ENCODE results near the gene MMP7.
"Not testable (repeated sequence)": the region's sequence is repeated elsewhere in the genome, so short reads cannot be mapped to it uniquely, and the experiment has no call there.

The MMP7 gene

DNA sequence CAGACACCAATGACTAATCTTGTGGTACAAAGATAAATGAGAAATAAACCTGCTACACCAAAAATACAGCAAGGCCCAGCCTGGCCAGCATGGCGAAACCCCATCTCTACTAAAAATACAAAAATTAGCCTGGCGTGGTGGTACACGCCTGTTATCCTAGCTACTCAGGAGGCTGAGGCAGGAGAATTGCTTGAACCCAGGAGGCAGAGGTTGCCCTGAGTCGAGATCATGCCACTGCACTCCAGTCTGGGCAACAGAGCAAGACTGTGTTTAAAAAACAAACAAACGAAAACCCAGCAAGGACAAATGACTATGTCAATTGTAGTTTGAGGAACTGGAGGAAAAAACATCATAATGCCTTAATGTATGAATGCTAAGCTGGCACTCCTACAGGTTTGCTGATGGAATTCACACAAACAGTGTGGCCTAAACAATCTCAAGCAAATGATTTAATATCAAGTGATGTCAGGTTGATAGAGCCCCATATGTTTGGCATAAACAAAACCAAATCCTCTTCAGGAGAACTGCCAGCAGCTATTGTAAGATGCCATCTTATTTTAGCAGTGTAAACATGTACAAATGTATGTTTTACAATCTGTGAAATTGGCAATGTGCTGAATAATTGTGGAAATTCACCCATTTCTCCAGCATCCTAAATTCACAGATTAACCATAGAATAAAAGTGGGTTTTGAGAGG lies 20.0 kb downstream of the MMP7 start:
- no peak overlapping the region for H3K27ac ChIP-seq
- intact Hi-C loops (cut with DNase I; ENCODE audit: low total_unique reads): no loop called here
- H3K9me3 ChIP-seq: no peaks in the 10 kb centered on the region
- H3K27me3 ChIP-seq: peaks cover 0 to 2% of the 10 kb centered on the region in 2 donors
- peaks cover 0 to 10% (median 0%) of the 10 kb centered on the region in 4 donors for H3K4me1 ChIP-seq
- no peak for DNase-seq
- H3K36me3 ChIP-seq: no peaks in the 10 kb centered on the region
- no peak overlapping the region for H3K4me3 ChIP-seq
- no peak for TF ChIP-seq CTCF (IDR thresholded peaks at IDR 0.05)

DNA sequence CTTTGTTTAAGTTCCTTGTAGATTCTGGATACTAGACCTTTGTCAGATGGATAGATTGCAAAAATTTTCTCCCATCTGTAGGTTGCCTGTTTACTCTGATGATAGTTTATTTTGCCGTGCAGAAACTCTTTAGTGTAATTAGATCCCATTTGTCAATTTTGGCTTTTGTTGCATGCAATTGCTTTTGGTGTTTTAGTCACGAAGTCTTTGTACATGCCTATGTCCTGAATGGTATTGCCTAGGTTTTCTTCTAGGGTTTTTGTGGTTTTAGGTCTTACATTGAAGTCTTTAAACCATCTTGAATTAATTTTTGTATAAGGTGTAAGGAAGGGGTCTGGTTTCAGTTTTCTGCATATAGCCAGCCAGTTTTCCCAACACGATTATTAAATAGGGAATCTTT lies 27.7 kb downstream of the MMP7 start:
- intact Hi-C loops (cut with DNase I; ENCODE audit: low total_unique reads): not testable (repeated sequence)

GRCh38 chr11:102500829-102501228 lies 29.7 kb downstream of the MMP7 start:
- H3K4me3 ChIP-seq: no peak overlapping the region
- no peak for DNase-seq
- H3K27me3 ChIP-seq: peaks cover 0 to 2% of the 10 kb centered on the region in 2 donors
- H3K27ac ChIP-seq: no peak overlapping the region
- H3K36me3 ChIP-seq: no peaks in the 10 kb centered on the region
- no peak for TF ChIP-seq CTCF (IDR thresholded peaks at IDR 0.05)
- intact Hi-C loops (cut with DNase I; ENCODE audit: low total_unique reads): no loop called here
- H3K4me1 ChIP-seq: no peaks in the 10 kb centered on the region
- no peaks in the 10 kb centered on the region for H3K9me3 ChIP-seq

More for the DNA sequence above, 27.7 kb downstream of the MMP7 start:
- not testable (repeated sequence) for H3K4me3 ChIP-seq, H3K4me1 ChIP-seq, DNase-seq, H3K9me3 ChIP-seq, H3K36me3 ChIP-seq, H3K27me3 ChIP-seq, H3K27ac ChIP-seq

GRCh38 chr11:102499931-102500330 lies 30.6 kb downstream of the MMP7 start:
- Histone ChIP-seq H3K9me3 (no peaks in the 10 kb centered on the region), H3K4me3 (no peak overlapping the region), H3K36me3 (no peaks in the 10 kb centered on the region), H3K27me3 (peaks cover 0 to 2% of the 10 kb centered on the region in 2 donors), H3K27ac (no peak overlapping the region), H3K4me1 (no peaks in the 10 kb centered on the region)
- no peak for DNase-seq
- no peak for TF ChIP-seq CTCF (IDR thresholded peaks at IDR 0.05)
- intact Hi-C loops (cut with DNase I; ENCODE audit: low total_unique reads): loop anchor here (5.0 kb wide), 1 partner anchor 213 kb away; no protein-coding TSS in a partner anchor

GRCh38 chr11:102499151-102499550 lies 31.4 kb downstream of the MMP7 start:
- no peak for DNase-seq
- no peaks in the 10 kb centered on the region for H3K36me3 ChIP-seq
- intact Hi-C loops (cut with DNase I; ENCODE audit: low total_unique reads): loop anchor here (5.0 kb wide), 1 partner anchor 212 kb away; no protein-coding TSS in a partner anchor

More at GRCh38 chr11:102499151-102499550, 31.4 kb downstream of the MMP7 start:
- no peak for TF ChIP-seq CTCF (IDR thresholded peaks at IDR 0.05)
- Histone ChIP-seq H3K4me1 (no peaks in the 10 kb centered on the region), H3K4me3 (no peak overlapping the region), H3K9me3 (no peaks in the 10 kb centered on the region), H3K27me3 (peaks cover 0 to 2% of the 10 kb centered on the region in 2 donors), H3K27ac (no peak overlapping the region)
